Endothelial cell of umbilical vein (primary cell): ENCODE results near the gene MCRIP2. TPM values are rescaled to one million over a fixed set of nuclear protein-coding genes. Genes with fewer than 3 reads are reported as not detected.

Source experiments
- BruUV-seq: library from RNA; stranded (reverse); fragments of 400-500 nt; replicated peaks from 2 replicates; lab custom pipeline; 2021; lab: Mats Ljungman, UMichigan
- CTCF ChIA-PET: fragments of 300-600, 350-600 bp; sonication (Branson Sonifier 250); formaldehyde crosslinking; loops from one replicate; lab custom pipeline; 2021; ENCODE audit warnings: antibody characterized with exemption, inconsistent platforms; lab: Charles Lee
- POLR2A ChIA-PET: fragments of 300-600, 350-600 bp; sonication (Branson Sonifier 250); formaldehyde crosslinking; loops from one replicate; lab custom pipeline; 2021; ENCODE audit warnings: antibody characterized with exemption, inconsistent platforms; lab: Charles Lee
- DNase-seq: peaks from one replicate; pipeline ENCODE4 v3.0.0-alpha.2; 2011; ENCODE audit warnings: low read depth, low spot score
- FAIRE-seq: peaks from 2 replicates; lab custom pipeline; 2011; peaks lifted over from hg19 to GRCh38; lab: Jason Lieb, UNC
- H2AFZ ChIP-seq: 2 replicates; pipeline ENCODE4 v1.6.0; 2012; ENCODE audit warnings: low read depth, low read length, control low read depth, inconsistent platforms
- H3K27ac ChIP-seq: 2 replicates; pipeline ENCODE4 v1.5.1; 2011; ENCODE audit warnings: low read depth, mild to moderate bottlenecking, control low read depth, low read length, moderate library complexity; ENCODE audit not compliant: insufficient read depth
- H3K27me3 ChIP-seq, 2 experiments: 2 replicates each; pipeline versions ENCODE4 v1.6.0 to v1.6.1; 2011; ENCODE audit warnings: low read length in 2 of 2, mixed read lengths in 1 of 2; ENCODE audit not compliant: control insufficient read depth in 2 of 2, insufficient read depth in 2 of 2
- H3K36me3 ChIP-seq, 2 experiments: 2 replicates in 1 of 2; 3 replicates in 1 of 2; pipeline ENCODE4 v1.5.1; 2011; ENCODE audit warnings: low read length in 2 of 2, mild to moderate bottlenecking in 1 of 2, moderate library complexity in 1 of 2; ENCODE audit not compliant: control insufficient read depth in 2 of 2, insufficient read depth in 2 of 2; ENCODE audit errors: extremely low read depth in 1 of 2
- H3K4me1 ChIP-seq: 3 replicates; pipeline ENCODE4 v1.5.1; 2011; ENCODE audit warnings: mild to moderate bottlenecking, low read length; ENCODE audit not compliant: control insufficient read depth, insufficient read depth; ENCODE audit errors: extremely low read depth
- H3K4me2 ChIP-seq: 2 replicates; pipeline ENCODE4 v1.6.1; 2011; ENCODE audit warnings: low read length, control low read depth, mixed read lengths; ENCODE audit not compliant: insufficient read depth
- H3K4me3 ChIP-seq, 3 experiments: fragments of 200-600 bp in 1 of 3; sonication (generic), shearing (Covaris generic) in 1 of 3; replicated peaks in 1 of 3; 2 replicates each; pipeline ENCODE4 v1.5.1; 2011 to 2016; ENCODE audit warnings: control low read depth in 3 of 3, low read length in 3 of 3, mild to moderate bottlenecking in 2 of 3, inconsistent platforms in 1 of 3, low read depth in 1 of 3, moderate library complexity in 1 of 3; ENCODE audit not compliant: insufficient read depth in 1 of 3
- H3K79me2 ChIP-seq: 2 replicates; pipeline ENCODE4 v1.6.0; 2012; ENCODE audit warnings: low read length, inconsistent platforms; ENCODE audit not compliant: control insufficient read depth, insufficient read depth
- H3K9ac ChIP-seq: replicated peaks from 2 replicates; pipeline ENCODE3; 2011; ENCODE audit warnings: low read length, control low read depth; ENCODE audit not compliant: insufficient read depth; ENCODE audit errors: extremely low read depth
- H3K9me1 ChIP-seq: replicated peaks from 3 replicates; pipeline ENCODE4 v1.6.0; 2011; ENCODE audit warnings: mild to moderate bottlenecking, low read length; ENCODE audit not compliant: control insufficient read depth, insufficient read depth; ENCODE audit errors: extremely low read depth
- H3K9me3 ChIP-seq: replicated peaks from 2 replicates; pipeline ENCODE4 v1.5.1; 2012; ENCODE audit warnings: low read length, inconsistent platforms; ENCODE audit not compliant: control insufficient read depth, insufficient read depth
- H4K20me1 ChIP-seq: replicated peaks from 2 replicates; pipeline ENCODE3; 2011; ENCODE audit warnings: mild to moderate bottlenecking, low read length; ENCODE audit not compliant: control insufficient read depth, insufficient read depth; ENCODE audit errors: extremely low read depth
- EZH2 ChIP-seq: IDR thresholded peaks from 2 replicates; pipeline ENCODE4 v1.6.1; 2012; ENCODE audit warnings: borderline replicate concordance, low read depth, mild to moderate bottlenecking, moderate library complexity, low read length, inconsistent platforms; ENCODE audit not compliant: severe bottlenecking
- GATA2 ChIP-seq: IDR thresholded peaks from 2 replicates; pipeline ENCODE4 v1.7.0; 2011; ENCODE audit warnings: low read depth, mild to moderate bottlenecking, moderate library complexity, mixed read lengths, low read length; ENCODE audit not compliant: insufficient read length, insufficient read depth
- JUN ChIP-seq: IDR thresholded peaks from 2 replicates; pipeline ENCODE4 v1.6.1; 2011; ENCODE audit warnings: borderline replicate concordance, low read depth; ENCODE audit not compliant: insufficient read length, insufficient read depth
- MAX ChIP-seq: IDR thresholded peaks from 2 replicates; pipeline ENCODE4 v1.6.1; 2011; ENCODE audit not compliant: insufficient read depth, insufficient read length
- POLR2AphosphoS5 ChIP-seq: IDR thresholded peaks from 2 replicates; pipeline ENCODE4 v1.6.1; 2012; ENCODE audit warnings: low read depth, mild to moderate bottlenecking, control low read depth, low read length, moderate library complexity; ENCODE audit not compliant: insufficient read depth
- dilution Hi-C: fragments of 300-500 bp; cut with MboI; formaldehyde crosslinking; loops from one replicate; pipeline ENCODE4 v1.15.0; 2019; ENCODE audit warnings: low sequenced_read_pairs; ENCODE audit not compliant: extremely low pct_ligation_motif_present
- intact Hi-C: fragments of 100-400 bp; cut with micrococcal nuclease; formaldehyde crosslinking; loops from one replicate; pipeline ENCODE4 v1.10.0; 2022
- polyA plus RNA-seq, 4 experiments: library from polyadenylated mRNA; depleted of rRNA in 3 of 4; stranded (reverse) in 3 of 4; unstranded in 1 of 4; fragments of >200 nt; gene quantifications; 2 replicates each; pipeline versions ENCODE4 v1.2.1 to v1.2.3, GENCODE V29; 2011 to 2012; ENCODE audit warnings: missing spikeins in 1 of 4
- total RNA-seq: library from RNA; stranded (reverse); gene quantifications from 2 replicates; pipeline ENCODE4 v1.2.3, GENCODE V29; 2021
- TF ChIP-seq, protein P1 (sequence below), 2 donors: IDR thresholded peaks; 1 replicate in 1 of 2; 2 replicates in 1 of 2; pipeline ENCODE4 v1.5.1; 2011; ENCODE audit warnings: low read length in 2 of 2, mild to moderate bottlenecking in 2 of 2, moderate library complexity in 2 of 2, control low read depth in 1 of 2, inconsistent platforms in 1 of 2, low read depth in 1 of 2; ENCODE audit not compliant: insufficient read depth in 1 of 2; ENCODE audit errors: extremely low read depth in 1 of 2

Gene MCRIP2
- total and polyA plus RNA-seq, 2 donors (not counting 3 experiments of a cell fraction or from before 2014, with no cell fraction given) = 17.1 to 18.9 TPM

GRCh38 chr16:678858-679813 is 37.5 kb downstream of the MCRIP2 start:
- Histone ChIP-seq H3K79me2 (peaks cover 31% of the 10 kb centered on the region), H3K36me3 (peaks cover 7 to 12% of the 10 kb centered on the region in 2 experiments), H4K20me1 (no peaks in the 10 kb centered on the region), H3K4me3 (peak overlapping the region in 2 of 3 experiments; percentile 17 to 52), H3K4me2 (peak overlapping the region; percentile 22), H3K27me3 (no peaks in the 10 kb centered on the region), H3K27ac (no peak overlapping the region), H3K9me3 (no peaks in the 10 kb centered on the region), H2AFZ (peak overlapping the region; percentile 61), H3K4me1 (peaks cover 20% of the 10 kb centered on the region), H3K9me1 (no peaks in the 10 kb centered on the region), H3K9ac (no peak overlapping the region)
- peak; percentile 49 for DNase-seq
- intact Hi-C loops = loop anchor here (1.0 kb wide), 1 partner anchor 11 kb away; the partner anchor contains the start of gene RHOT2
- POLR2A ChIA-PET = no interaction called here
- no TSS peak for BruUV-seq
- CTCF ChIA-PET = no interaction called here
- FAIRE-seq = no peak
- dilution Hi-C loops = no loop called here
- TF ChIP-seq, protein P1, sequence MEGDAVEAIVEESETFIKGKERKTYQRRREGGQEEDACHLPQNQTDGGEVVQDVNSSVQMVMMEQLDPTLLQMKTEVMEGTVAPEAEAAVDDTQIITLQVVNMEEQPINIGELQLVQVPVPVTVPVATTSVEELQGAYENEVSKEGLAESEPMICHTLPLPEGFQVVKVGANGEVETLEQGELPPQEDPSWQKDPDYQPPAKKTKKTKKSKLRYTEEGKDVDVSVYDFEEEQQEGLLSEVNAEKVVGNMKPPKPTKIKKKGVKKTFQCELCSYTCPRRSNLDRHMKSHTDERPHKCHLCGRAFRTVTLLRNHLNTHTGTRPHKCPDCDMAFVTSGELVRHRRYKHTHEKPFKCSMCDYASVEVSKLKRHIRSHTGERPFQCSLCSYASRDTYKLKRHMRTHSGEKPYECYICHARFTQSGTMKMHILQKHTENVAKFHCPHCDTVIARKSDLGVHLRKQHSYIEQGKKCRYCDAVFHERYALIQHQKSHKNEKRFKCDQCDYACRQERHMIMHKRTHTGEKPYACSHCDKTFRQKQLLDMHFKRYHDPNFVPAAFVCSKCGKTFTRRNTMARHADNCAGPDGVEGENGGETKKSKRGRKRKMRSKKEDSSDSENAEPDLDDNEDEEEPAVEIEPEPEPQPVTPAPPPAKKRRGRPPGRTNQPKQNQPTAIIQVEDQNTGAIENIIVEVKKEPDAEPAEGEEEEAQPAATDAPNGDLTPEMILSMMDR (IDR thresholded peaks at IDR 0.05; ENCODE audit: extremely low read depth in 1 of 2, insufficient read depth in 1 of 2, low read depth in 1 of 2, low read length in 2 of 2) = no peak
- TF ChIP-seq JUN = no peak
- TF ChIP-seq EZH2 = no peak
- TF ChIP-seq GATA2 = no peak
- no peak for TF ChIP-seq POLR2AphosphoS5
- TF ChIP-seq MAX = no peak
